Measurements from ENCODE around the gene EIF4G2.
"Not testable (repeated sequence)": the region's sequence is repeated elsewhere in the genome, so short reads cannot be mapped to it uniquely, and the experiment has no call there.

EIF4G2 gene

GRCh38 chr11:10808553-10809372 lies at the start of gene EIF4G2:
Gene EIF4G2, minus strand, starts transcription at chr11:10808926.
- DNase-seq (ENCODE audit: low read depth) = peak; percentile 98

DNA sequence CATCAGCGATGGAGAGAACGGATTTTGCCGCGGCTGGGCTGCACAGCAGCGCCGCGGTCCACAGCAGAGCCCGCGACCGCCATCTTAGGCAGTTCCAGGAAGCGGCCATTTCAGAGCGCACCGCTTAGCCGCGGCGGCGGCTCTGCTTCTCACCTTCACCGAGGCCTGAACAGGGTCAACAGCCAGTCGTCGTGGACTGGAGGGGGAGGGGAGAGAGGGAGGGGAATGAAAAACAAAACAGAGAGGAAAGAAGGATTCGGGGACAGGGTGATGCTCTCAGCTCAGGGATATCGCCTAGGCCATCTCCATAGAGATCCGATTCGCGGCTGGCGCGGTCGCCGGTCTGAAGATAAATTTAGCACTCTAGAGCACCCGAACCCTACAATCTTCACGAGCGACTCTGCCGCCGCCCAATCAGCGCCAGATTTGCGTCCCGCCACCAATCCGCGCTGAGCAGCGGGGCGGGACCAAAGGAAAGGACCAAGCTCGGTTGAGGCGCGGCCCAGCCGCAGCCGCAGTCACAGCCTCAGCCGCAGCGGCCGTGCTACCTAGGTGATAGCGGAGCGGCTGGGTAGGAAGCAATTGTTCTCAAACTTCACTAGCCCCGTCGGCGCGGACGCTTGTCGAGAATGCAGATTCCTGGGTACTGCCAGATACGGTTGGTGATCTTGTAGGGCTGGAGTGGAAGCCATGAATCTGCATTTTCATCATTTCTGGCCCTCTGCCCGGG lies 49.1 kb upstream of the EIF4G2 start, which contains the start of gene ZBED5:
Gene ZBED5 (minus strand): TSS at position 345 of the 730 bp plus-strand sequence. CDS start 3,108 bp downstream, outside the sequence.
- DNase-seq (ENCODE audit: low read depth) = peak; percentile 95

- DNase-seq (ENCODE audit: low read depth) = no peak
Measured at GRCh38 chr11:10857459-10857708, 48.7 kb upstream of the EIF4G2 start.

DNA sequence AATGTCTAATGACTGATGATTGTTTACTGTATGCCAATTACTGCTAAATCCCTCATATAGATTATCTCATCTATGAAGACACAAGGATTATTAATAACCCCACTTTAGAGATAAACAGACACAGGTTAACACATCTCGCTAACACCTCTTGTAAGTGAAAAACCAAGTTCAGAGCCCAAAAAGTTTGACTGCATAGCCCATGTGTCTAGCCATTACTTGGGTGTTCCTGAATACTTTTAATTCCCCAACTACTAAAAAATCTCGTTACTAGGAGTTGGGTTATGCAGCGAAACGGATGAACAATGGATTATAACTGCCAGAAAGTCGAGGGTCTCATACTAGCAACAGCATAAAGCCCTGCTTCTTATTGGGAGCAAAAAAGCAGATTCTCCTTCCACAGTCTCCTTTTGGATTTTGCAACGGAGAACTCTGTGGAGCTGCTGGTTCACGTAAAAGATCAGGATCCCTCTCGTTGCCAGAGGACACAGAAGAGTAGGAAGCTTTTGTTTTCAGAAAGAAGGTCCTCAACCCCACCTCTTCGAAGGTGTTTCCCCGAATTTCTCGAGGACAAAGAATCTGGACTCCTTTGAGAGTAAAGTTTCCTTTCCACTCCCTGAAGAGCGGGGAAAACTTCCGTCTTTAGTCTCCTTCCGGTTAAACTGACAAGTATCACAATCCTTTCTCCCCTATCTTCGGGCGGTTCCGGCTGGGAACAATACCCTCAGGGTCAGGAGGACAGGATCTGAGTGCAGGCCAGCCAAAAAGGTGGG lies 48.1 kb upstream of the EIF4G2 start:
- DNase-seq (ENCODE audit: low read depth) = peak; percentile 17

DNA sequence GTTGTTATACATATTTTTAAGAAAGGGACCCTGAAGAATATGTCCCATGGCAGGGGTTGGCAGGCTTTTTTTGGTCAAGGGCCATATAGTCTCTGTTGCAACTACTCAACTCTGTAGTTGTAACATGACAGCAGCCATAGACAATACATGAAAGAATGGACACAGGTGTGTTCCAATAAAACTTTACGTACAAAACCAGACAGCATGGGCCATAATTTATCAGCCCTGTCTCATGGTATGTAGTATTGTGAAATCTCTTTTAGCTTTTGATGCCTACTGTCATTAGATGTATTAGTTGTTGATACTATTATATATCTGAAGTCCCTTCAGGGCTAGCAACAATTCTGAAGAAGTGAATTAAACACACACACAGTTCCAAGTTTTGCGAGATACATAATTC lies 46.6 kb upstream of the EIF4G2 start:
- no peak for DNase-seq (ENCODE audit: low read depth)

- DNase-seq (ENCODE audit: low read depth) = no peak
Measured at GRCh38 chr11:10847960-10848860, 39.5 kb upstream of the EIF4G2 start.

DNA sequence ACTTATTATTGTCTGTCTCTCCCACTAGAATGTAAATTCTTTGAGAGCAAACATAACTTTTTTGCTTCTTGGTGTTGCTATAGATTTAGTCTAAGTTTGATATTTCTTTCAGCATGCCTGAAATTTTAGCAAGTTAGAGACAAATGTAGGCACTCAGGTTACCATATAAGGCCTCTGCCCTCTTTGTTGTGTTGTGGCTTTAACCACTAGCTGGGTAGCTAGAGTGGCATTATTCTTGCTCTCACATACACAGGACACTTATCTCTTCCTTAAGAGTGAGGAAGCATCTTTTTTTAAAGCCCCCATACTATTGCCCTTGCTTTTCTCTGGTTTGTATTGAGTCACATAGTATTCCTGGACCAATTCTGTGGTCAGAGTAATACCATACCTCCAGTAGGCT lies 37.9 kb upstream of the EIF4G2 start:
- no peak for DNase-seq (ENCODE audit: low read depth)

- DNase-seq (ENCODE audit: low read depth) = no peak
Measured at GRCh38 chr11:10845589-10845988, 36.9 kb upstream of the EIF4G2 start.

DNA sequence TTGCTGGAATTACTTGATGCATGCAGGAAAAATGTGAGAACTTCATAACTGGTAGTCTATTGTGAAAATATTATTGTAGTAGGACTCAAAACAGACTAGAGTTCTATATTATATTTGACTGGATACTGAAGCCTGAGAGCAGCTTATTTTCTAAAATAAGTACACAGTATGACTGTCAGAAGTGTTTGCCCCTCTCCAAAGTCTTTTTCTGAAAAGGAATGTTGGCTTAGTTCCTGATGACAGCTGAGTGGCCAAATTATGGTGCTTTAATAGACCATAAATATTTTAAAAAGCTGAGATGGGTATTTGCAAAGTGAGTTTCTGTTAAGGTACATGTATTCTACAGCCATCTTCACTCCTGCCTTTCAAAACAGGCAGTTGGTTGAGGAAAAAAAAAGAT lies 36.1 kb upstream of the EIF4G2 start:
- no peak for DNase-seq (ENCODE audit: low read depth)

DNA sequence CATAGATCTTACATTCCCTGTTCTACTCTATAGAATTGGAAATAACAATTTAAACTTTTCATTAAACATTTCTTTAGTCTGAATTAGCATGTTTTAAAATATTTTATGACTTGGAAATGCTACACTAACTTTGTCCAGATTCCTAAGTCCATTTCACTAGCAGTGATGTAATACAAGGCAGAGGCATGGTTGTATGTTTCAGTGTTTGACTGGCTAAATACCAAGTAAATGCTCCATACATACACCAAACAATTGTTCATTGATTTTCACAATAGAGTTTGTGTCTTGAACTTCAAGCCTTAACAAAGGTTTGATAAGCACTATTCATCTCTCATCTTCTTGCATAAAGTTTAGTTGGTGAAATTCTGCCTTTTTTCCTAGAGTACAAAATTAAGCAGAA lies 35.6 kb upstream of the EIF4G2 start:
- no peak for DNase-seq (ENCODE audit: low read depth)

DNA sequence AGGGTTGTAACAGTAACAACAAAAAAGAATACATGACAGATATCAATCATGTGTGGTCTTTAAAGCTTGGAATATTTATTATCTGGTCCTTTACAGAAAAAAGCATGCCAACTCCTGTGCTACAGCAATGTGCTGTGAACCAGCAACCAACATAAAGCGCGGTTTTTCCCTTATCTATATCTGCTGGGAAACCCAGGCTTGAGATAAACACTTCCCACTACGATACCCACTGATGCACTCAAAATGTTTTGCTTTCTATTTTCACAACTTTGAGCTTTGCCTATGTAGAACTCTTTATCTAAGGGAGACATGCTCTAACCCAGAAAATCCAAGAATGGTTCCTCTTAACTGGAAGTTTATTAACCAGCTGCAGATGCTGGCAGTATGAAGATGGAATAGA lies 30.2 kb upstream of the EIF4G2 start:
- DNase-seq (ENCODE audit: low read depth) = no peak

DNA sequence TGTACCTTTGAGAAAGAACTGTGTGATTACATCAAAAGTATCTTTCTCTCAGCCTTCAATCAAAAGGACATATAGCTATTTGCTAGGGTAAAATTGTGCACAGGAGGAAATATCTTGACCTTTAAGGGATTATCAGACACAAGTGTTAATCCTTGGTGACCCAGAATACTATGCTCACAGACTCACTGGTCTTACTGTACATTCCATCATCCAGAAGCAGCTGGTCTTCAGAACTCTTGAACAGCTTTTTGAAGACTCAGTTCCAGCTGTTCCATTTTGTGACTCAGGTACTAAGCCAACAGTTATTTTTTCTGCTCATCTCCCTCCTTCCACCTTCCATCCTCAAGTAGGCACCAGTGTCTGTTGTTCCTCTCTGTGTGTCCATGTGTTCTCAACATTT lies 29.4 kb upstream of the EIF4G2 start:
- DNase-seq (ENCODE audit: low read depth) = no peak

- DNase-seq (ENCODE audit: low read depth) = not testable (repeated sequence)
Measured at GRCh38 chr11:10836884-10837283, 28.2 kb upstream of the EIF4G2 start.

- DNase-seq (ENCODE audit: low read depth) = no peak
Measured at GRCh38 chr11:10829139-10829538, 20.4 kb upstream of the EIF4G2 start.

DNA sequence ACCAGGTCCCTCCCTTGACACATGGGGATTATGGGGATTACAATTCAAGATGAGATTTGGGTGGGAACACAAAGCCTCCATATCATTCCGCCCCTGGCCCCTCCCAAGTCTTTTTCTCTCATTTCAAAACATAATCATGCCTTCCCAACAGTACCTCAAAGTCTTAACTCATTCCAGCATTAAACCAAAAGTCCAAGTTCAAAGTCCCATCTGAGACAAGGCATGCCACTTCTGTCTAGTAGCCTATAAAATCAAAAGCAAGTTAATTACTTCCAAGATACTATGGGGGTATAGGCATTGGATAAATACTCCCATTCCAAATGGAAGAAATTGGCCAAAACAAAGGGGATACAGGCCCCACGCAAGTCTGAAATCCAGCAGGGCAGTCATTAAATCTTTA lies 19.7 kb upstream of the EIF4G2 start:
- no peak for DNase-seq (ENCODE audit: low read depth)

DNA sequence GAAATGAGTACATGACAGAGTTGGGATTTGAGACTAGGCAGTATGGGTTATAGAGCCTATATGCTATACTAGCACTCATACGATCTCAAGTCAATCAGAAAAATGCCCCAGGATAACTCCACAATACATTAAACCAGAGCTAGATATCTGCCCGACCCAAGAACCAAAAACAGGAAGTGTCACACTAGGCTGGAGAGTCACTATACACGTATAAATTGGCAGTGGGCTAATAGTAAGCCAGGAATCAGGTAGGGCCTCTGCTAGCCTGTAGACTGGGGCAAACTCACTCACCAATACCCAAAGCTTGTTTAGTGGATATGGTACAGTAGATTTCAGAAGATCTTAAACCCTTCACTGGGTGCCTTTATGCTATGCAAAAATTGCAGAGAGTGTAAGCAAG lies 16.2 kb upstream of the EIF4G2 start:
- no peak for DNase-seq (ENCODE audit: low read depth)

- no peak for DNase-seq (ENCODE audit: low read depth)
Measured at GRCh38 chr11:10823152-10823579, 14.4 kb upstream of the EIF4G2 start.

DNA sequence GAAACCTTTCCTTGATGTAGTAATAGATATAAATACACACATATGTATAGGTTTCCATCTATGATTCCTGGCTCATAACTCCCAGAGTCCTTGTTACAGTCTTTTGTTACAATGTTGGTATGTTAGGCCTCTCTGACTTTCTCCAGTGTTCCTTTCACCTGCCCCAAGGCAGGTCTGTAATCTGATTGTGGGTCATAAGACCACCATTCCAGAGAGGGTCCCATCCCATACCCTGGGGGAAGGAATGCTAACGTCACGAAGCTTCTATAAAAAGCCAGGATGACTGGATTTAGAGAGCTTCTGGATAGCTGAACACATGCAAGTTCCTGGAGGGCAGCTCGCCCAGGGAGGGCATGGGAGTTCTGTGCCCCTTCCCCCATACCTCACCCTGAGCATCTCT lies 13.8 kb upstream of the EIF4G2 start:
- not testable (repeated sequence) for DNase-seq (ENCODE audit: low read depth)

GRCh38 chr11:10818594-10818993 lies 9.9 kb upstream of the EIF4G2 start:
- DNase-seq (ENCODE audit: low read depth) = no peak

DNA sequence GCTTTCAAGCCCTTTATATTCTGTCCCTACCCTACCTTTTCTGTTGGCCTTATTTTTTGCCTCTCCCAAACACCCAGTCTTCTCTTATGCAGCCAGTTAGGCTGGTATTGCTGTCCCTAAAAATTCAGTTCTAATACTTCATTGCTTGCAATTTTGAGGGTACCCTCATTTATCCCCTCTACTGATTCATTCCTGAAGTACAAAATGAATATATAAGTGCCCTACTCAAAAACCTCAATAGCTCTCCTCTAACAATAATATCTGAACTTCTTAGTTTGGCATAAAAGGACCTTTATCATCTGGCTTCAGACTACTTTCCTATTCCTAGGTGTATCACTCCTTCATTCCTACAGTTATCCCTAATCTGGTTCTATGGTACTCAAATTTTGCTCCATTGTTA lies 5.2 kb upstream of the EIF4G2 start:
- no peak for DNase-seq (ENCODE audit: low read depth)

DNA sequence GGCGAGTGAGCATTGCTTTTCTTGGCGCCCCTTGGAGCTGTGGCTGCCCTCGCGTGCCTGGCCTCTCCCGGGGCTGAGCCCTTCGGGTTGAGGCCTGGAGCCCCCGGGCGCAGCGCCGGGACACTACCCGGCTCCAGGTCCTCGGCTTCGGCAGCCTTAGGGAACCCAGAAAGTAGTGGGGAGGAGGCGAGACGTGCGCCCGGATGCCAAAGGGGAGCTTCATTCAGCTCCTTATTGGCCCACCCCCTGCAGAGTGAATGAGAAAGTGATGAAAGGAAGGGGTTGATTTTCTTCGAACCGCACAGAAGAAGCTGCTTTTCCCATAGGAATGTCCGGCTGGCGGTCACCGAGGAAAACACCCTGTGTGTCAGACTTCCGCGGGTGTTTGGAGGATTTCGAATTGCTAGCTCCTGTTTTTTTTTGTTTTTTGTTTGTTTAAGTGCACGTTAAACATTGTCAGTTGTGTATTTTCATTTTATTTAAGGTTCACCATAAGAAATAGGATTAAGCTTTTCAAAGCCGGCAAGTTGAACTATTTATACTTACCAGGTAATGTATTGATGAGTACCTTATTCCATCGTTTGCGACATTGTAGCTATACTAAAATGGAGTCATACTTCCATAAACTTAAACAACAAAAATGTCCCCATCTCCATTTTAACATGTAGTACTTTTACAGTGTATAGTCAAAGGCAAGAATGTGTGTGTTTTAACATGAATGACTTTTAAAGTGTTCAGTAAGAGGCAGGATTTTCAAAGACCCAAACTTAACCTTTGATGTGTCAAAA lies 841 bp upstream of the EIF4G2 start:
- no peak for DNase-seq (ENCODE audit: low read depth)

All from activated T-cell treated with anti-CD3 and anti-CD28 coated beads for 24 hours (primary cell).